GM12878 (cell line): Measurements from ENCODE around the gene STXBP5. TPM values are rescaled to one million over a fixed set of nuclear protein-coding genes. Genes with fewer than 3 reads are reported as not detected.
A peak's percentile ranks its signal among the peaks of the same experiment; 100 is the strongest.

ENCODE experiments used
- ATAC-seq: fragments of 200-7000 bp; cut with Tn5 transposase; 3 replicates; pipeline ENCODE4 v1.9.1; 2020; ENCODE audit warnings: mild to moderate bottlenecking, moderate library complexity
- BruUV-seq: library from RNA; stranded (reverse); fragments of 400-500 nt; replicated peaks from 2 replicates; lab custom pipeline; 2021; lab: Mats Ljungman, UMichigan
- CTCF ChIA-PET: fragments of 300-600 bp; sonication (Branson Sonifier 250); formaldehyde crosslinking; extraction: SDS; loops from one replicate; lab custom pipeline; 2021; ENCODE audit warnings: inconsistent platforms; lab: Yijun Ruan, JAX
- POLR2A ChIA-PET: fragments of 350-600 bp; formaldehyde crosslinking; extraction: SDS; loops from one replicate; lab custom pipeline; 2021; ENCODE audit warnings: inconsistent platforms; lab: Charles Lee
- RAD21 ChIA-PET: fragments of 300-600 bp; sonication (Branson Sonifier 250); formaldehyde crosslinking; loops from one replicate; lab custom pipeline; 2023; ENCODE audit warnings: antibody characterized with exemption; ENCODE audit not compliant: unreplicated experiment; lab: Charles Lee
- SMC1A ChIA-PET: fragments of 300-600 bp; sonication (Branson Sonifier 250); formaldehyde crosslinking; loops from one replicate; lab custom pipeline; 2023; ENCODE audit not compliant: unreplicated experiment, uncharacterized antibody; lab: Charles Lee
- DNase-seq: peaks from one replicate; pipeline ENCODE4 v3.0.0-alpha.2; 2011; ENCODE audit warnings: low read depth, low spot score
- FAIRE-seq: peaks from 3 replicates; lab custom pipeline; 2011; peaks lifted over from hg19 to GRCh38; lab: Jason Lieb, UNC
- H2AFZ ChIP-seq: 2 replicates; pipeline ENCODE4 v1.6.0; 2011; ENCODE audit warnings: low read depth, low read length, control low read depth; ENCODE audit not compliant: control insufficient read depth
- H3K27ac ChIP-seq: 2 replicates; pipeline ENCODE4 v1.5.1; 2011; ENCODE audit warnings: control low read depth; ENCODE audit not compliant: control insufficient read depth, insufficient read depth
- H3K27me3 ChIP-seq, 2 experiments: replicated peaks in 1 of 2; 2 replicates each; pipeline versions ENCODE4 v1.6.0 to v1.6.1; 2011; ENCODE audit warnings: low read length in 1 of 2; ENCODE audit not compliant: control insufficient read depth in 2 of 2, insufficient read depth in 2 of 2
- H3K36me3 ChIP-seq, 2 experiments: 2 replicates each; pipeline ENCODE4 v1.5.1; 2011; ENCODE audit warnings: low read length in 1 of 2; ENCODE audit not compliant: control insufficient read depth in 2 of 2, insufficient read depth in 2 of 2
- H3K4me1 ChIP-seq: 2 replicates; pipeline ENCODE4 v1.6.1; 2011; ENCODE audit warnings: mild to moderate bottlenecking, low read length, moderate library complexity, mixed read lengths; ENCODE audit not compliant: control insufficient read depth, insufficient read depth
- H3K4me2 ChIP-seq: 2 replicates; pipeline ENCODE4 v1.6.0; 2011; ENCODE audit warnings: control low read depth; ENCODE audit not compliant: control insufficient read depth, insufficient read depth
- H3K4me3 ChIP-seq: fragments of 200-600 bp; sonication (generic); 2 replicates; pipeline ENCODE4 v1.5.1; 2016
- H3K79me2 ChIP-seq: 2 replicates; pipeline ENCODE4 v1.6.0; 2011; ENCODE audit warnings: low read length; ENCODE audit not compliant: control insufficient read depth, insufficient read depth
- H3K9ac ChIP-seq: 2 replicates; pipeline ENCODE4 v1.8.0; 2011; ENCODE audit warnings: low read length, control low read depth, mixed read lengths; ENCODE audit not compliant: control insufficient read depth, insufficient read depth
- H3K9me3 ChIP-seq: replicated peaks from 3 replicates; pipeline ENCODE4 v1.5.1; 2011; ENCODE audit warnings: mild to moderate bottlenecking, low read length; ENCODE audit not compliant: control insufficient read depth, insufficient read depth
- H4K20me1 ChIP-seq: 2 replicates; pipeline ENCODE4 v1.6.0; 2011; ENCODE audit not compliant: control insufficient read depth, insufficient read depth
- BHLHE40 ChIP-seq, 2 experiments: fragments of 450-650 bp in 1 of 2; IDR thresholded peaks; 2 replicates each; pipeline ENCODE4 v1.6.1; 2011 to 2017; ENCODE audit warnings: low read depth in 2 of 2, borderline replicate concordance in 1 of 2, improper control_type of control experiment in 1 of 2, low read length in 1 of 2, mild to moderate bottlenecking in 1 of 2
- TARDBP ChIP-seq: IDR thresholded peaks from 2 replicates; pipeline ENCODE4 v1.6.1; 2016; ENCODE audit warnings: borderline replicate concordance
- WGBS: methylation state at CpG from one replicate; pipeline ENCODE4 v1.1.6; 2016; ENCODE audit warnings: low lambda C conversion rate; ENCODE audit not compliant: insufficient replicate concordance, insufficient coverage; ENCODE audit errors: missing lambda C conversion rate; 5-methylcytosine and 5-hydroxymethylcytosine counted together
- in situ Hi-C: fragments of 300-500 bp; cut with MboI; formaldehyde crosslinking; loops from 9 replicates; pipeline ENCODE4 v1.14.3; 2018; ENCODE audit warnings: mixed read lengths
- intact Hi-C: fragments of 100-400 bp; cut with micrococcal nuclease; formaldehyde crosslinking; loops from one replicate; pipeline ENCODE4 v1.14.2; 2022; ENCODE audit not compliant: unreplicated experiment
- polyA plus RNA-seq, 11 experiments: library from polyadenylated mRNA; depleted of rRNA in 4 of 11; unstranded in 6 of 11; stranded (reverse) in 5 of 11; fragments of >200 nt; fragmentation: Nextera tagmentation in 4 of 11; fragmentation: Illumina TruSeq in 1 of 11; extraction: Ambion mirVana in 4 of 11; extraction: Trizol in 1 of 11; gene quantifications; 1 replicate in 1 of 11; 2 replicates in 10 of 11; pipeline versions ENCODE4 v1.2.1 to v1.2.3, GENCODE V29; 2011 to 2016; ENCODE audit warnings: inconsistent platforms in 2 of 11, missing spikeins in 2 of 11, low read depth in 1 of 11
- total RNA-seq, 4 experiments: library from RNA; depleted of rRNA in 3 of 4; stranded (reverse); fragments of >200 nt in 3 of 4; fragmentation: Illumina TruSeq in 1 of 4; extraction: Trizol in 1 of 4; gene quantifications; 2 replicates each; pipeline versions ENCODE4 v1.2.1 to v1.2.3, GENCODE V29; 2013 to 2021
- TF ChIP-seq, protein P1 (sequence below): IDR thresholded peaks from 2 replicates; pipeline ENCODE4 v1.6.1; 2011; ENCODE audit warnings: low read depth, low read length, improper control_type of control experiment, borderline replicate concordance

The STXBP5 gene
- total and polyA plus RNA-seq, 10 of the 15 experiments (the other 5 are each of a cell fraction or from before 2014, with no cell fraction given) = 1.4 to 13.2 (median 8.4) TPM

DNA sequence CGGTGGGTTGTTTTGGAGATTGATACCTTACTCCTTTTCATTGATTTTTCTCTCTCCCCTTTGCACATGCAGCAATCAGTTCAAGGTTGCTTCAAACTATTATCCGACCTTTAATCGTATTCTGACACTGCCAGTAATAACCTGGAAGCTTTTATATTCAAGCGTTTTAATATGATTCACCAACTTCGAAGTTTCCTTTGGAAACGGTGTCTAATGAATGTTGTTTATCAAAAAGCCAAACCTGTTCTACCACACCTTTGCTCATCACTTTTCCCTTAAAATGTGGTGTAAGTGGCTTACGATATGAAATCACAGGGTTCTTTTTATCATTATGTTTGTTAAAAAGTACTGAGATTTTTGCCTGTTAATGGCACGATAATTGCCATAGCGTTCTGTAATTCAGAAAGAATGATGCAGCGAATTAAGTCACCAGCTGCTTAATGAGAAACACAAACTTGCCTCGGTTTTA, 660 bp downstream of the STXBP5 start:
- DNase-seq (no peak), ATAC-seq (no peak), FAIRE-seq (no peak)
- intact Hi-C loops (loop anchor here (10.0 kb wide), 1 partner anchor 180 kb away; no protein-coding TSS in a partner anchor), in situ Hi-C loops (no loop called here)
- Histone ChIP-seq H3K4me1 (no peaks in the 10 kb centered on the region), H3K27me3 (no peaks in the 10 kb centered on the region), H2AFZ (peak overlapping the region; percentile 68), H3K36me3 (no peaks in the 10 kb centered on the region), H4K20me1 (no peaks in the 10 kb centered on the region), H3K79me2 (peaks cover 25% of the 10 kb centered on the region), H3K9ac (peak overlapping the region; percentile 72), H3K9me3 (no peaks in the 10 kb centered on the region), H3K4me2 (peak overlapping the region; percentile 85), H3K27ac (peak overlapping the region; percentile 85), H3K4me3 (peak overlapping the region; percentile 94)
- CTCF ChIA-PET = no interaction called here
- SMC1A ChIA-PET = interaction anchor here (1.1 kb wide), 1 partner anchor 12 kb away, joined by 3 read pairs; no protein-coding TSS in a partner anchor
- WGBS = 11% methylated on average over 11 of the region's 11 CpGs
- BruUV-seq = no TSS peak
- TF ChIP-seq, protein P1, sequence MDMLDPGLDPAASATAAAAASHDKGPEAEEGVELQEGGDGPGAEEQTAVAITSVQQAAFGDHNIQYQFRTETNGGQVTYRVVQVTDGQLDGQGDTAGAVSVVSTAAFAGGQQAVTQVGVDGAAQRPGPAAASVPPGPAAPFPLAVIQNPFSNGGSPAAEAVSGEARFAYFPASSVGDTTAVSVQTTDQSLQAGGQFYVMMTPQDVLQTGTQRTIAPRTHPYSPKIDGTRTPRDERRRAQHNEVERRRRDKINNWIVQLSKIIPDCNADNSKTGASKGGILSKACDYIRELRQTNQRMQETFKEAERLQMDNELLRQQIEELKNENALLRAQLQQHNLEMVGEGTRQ = no peak
- TF ChIP-seq BHLHE40 (IDR thresholded peaks at IDR 0.05; ENCODE audit: borderline replicate concordance in 1 of 2, low read depth in 2 of 2, low read length in 1 of 2) (no peak), TARDBP (no peak)
- RAD21 ChIA-PET = no interaction called here
- POLR2A ChIA-PET = no interaction called here
